Esophagus squamous epithelium (tissue), 4 donors: ENCODE data around the gene MICAL2.

Experiments used
- CTCF ChIP-seq, 6 experiments: fragments of 450-650 bp in 4 of 6; fragments of 200-600 bp in 2 of 6; sonication (generic) in 2 of 6; IDR thresholded peaks; one replicate each; pipeline ENCODE4 v1.5.1; 2016 to 2019; ENCODE audit warnings: antibody characterized with exemption in 6 of 6, mild to moderate bottlenecking in 4 of 6, moderate library complexity in 4 of 6
- POLR2A ChIP-seq, 4 donors: fragments of 450-650 bp; IDR thresholded peaks; one replicate each; pipeline ENCODE4 v1.6.1; 2017; ENCODE audit warnings: antibody characterized with exemption in 4 of 4, mild to moderate bottlenecking in 4 of 4, moderate library complexity in 3 of 4

GRCh38 chr11:12225046-12225739 is 114.8 kb downstream of the MICAL2 start:
- TF ChIP-seq CTCF (IDR thresholded peaks at IDR 0.05) (no peak), POLR2A (IDR thresholded peaks at IDR 0.05) (no peak)
